HepG2 (cell line): ENCODE data around the gene INKA1. TPM values are rescaled to one million over a fixed set of nuclear protein-coding genes. Genes with fewer than 3 reads are reported as not detected.
A peak's percentile ranks its signal among the peaks of the same experiment; 100 is the strongest.

Experiments
- AKAP8 ChIP-seq: sonication (generic); formaldehyde crosslinking; IDR thresholded peaks from 2 replicates; pipeline ENCODE4 v1.5.1; 2020; ENCODE audit warnings: mild to moderate bottlenecking, missing genetic modification reagents
- ELK4 ChIP-seq: sonication (generic); formaldehyde crosslinking; IDR thresholded peaks from 2 replicates; pipeline ENCODE4 v1.9.0; 2021; ENCODE audit warnings: missing genetic modification reagents, borderline replicate concordance
- HOXA3 ChIP-seq: sonication (generic); formaldehyde crosslinking; IDR thresholded peaks from 2 replicates; pipeline ENCODE4 v1.5.0; 2020; ENCODE audit warnings: missing genetic modification reagents
- POLR2A ChIP-seq, 2 experiments: IDR thresholded peaks; 2 replicates each; pipeline ENCODE4 v1.6.1; 2011; ENCODE audit warnings: low read depth in 2 of 2, low read length in 2 of 2, mild to moderate bottlenecking in 1 of 2, moderate library complexity in 1 of 2; ENCODE audit not compliant: insufficient read depth in 1 of 2
- SOX13 ChIP-seq, 3 experiments: fragments of 450-650 bp in 1 of 3; sonication (generic) in 1 of 3; formaldehyde crosslinking in 1 of 3; IDR thresholded peaks in 2 of 3; conservative IDR thresholded peaks in 1 of 3; 2 replicates each; pipeline versions ENCODE4 v1.5.0 to v1.6.1; 2016 to 2020; ENCODE audit warnings: antibody characterized with exemption in 1 of 3, mild to moderate bottlenecking in 1 of 3, missing compliant biosample characterization in 1 of 3, missing genetic modification reagents in 1 of 3, moderate library complexity in 1 of 3
- SYNCRIP ChIP-seq: fragments of 200-400 bp; formaldehyde crosslinking; IDR thresholded peaks from 2 replicates; pipeline ENCODE4 v1.6.1; 2018; ENCODE audit warnings: mild to moderate bottlenecking, low read depth, low read length; ENCODE audit not compliant: insufficient read depth
- TGIF2 ChIP-seq: IDR thresholded peaks from 2 replicates; pipeline ENCODE4 v1.6.1; 2016; ENCODE audit warnings: control low read depth, missing compliant biosample characterization
- THAP8 ChIP-seq: sonication (generic); formaldehyde crosslinking; IDR thresholded peaks from 2 replicates; pipeline ENCODE4 v1.5.1; 2020; ENCODE audit warnings: missing genetic modification reagents, mild to moderate bottlenecking, borderline replicate concordance
- TIGD3 ChIP-seq: sonication (generic); formaldehyde crosslinking; IDR thresholded peaks from 2 replicates; pipeline ENCODE4 v1.5.1; 2020; ENCODE audit warnings: mild to moderate bottlenecking, missing genetic modification reagents, borderline replicate concordance
- ZFP41 ChIP-seq: sonication (generic); formaldehyde crosslinking; IDR thresholded peaks from 2 replicates; pipeline ENCODE4 v1.4.0; 2020; ENCODE audit warnings: mild to moderate bottlenecking, missing genetic modification reagents, borderline replicate concordance
- ZFP91 ChIP-seq: sonication (generic); formaldehyde crosslinking; IDR thresholded peaks from 2 replicates; pipeline ENCODE4 v1.9.0; 2022; ENCODE audit warnings: missing genetic modification reagents, mild to moderate bottlenecking, borderline replicate concordance
- ZNF143 ChIP-seq: sonication (generic); formaldehyde crosslinking; IDR thresholded peaks from 2 replicates; pipeline ENCODE4 v1.4.0; 2020; ENCODE audit warnings: missing genetic modification reagents
- ZNF18 ChIP-seq: sonication (generic); formaldehyde crosslinking; IDR thresholded peaks from 2 replicates; pipeline ENCODE4 v1.8.0; 2022; ENCODE audit warnings: mild to moderate bottlenecking, missing genetic modification reagents; ENCODE audit not compliant: insufficient replicate concordance
- ZNF281 ChIP-seq: sonication (generic); formaldehyde crosslinking; IDR thresholded peaks from 2 replicates; pipeline ENCODE4 v1.4.0; 2020; ENCODE audit warnings: missing genetic modification reagents, borderline replicate concordance
- ZNF484 ChIP-seq: sonication (generic); formaldehyde crosslinking; IDR thresholded peaks from 2 replicates; pipeline ENCODE4 v1.5.1; 2020; ENCODE audit warnings: mild to moderate bottlenecking, low read depth, missing genetic modification reagents, borderline replicate concordance
- ZNF543 ChIP-seq: sonication (generic); formaldehyde crosslinking; IDR thresholded peaks from 2 replicates; pipeline ENCODE4 v1.4.0; 2020; ENCODE audit warnings: mild to moderate bottlenecking, missing genetic modification reagents
- ZNF547 ChIP-seq: sonication (generic); formaldehyde crosslinking; IDR thresholded peaks from 2 replicates; pipeline ENCODE4 v1.5.1; 2020; ENCODE audit warnings: mild to moderate bottlenecking, missing genetic modification reagents
- ZNF570 ChIP-seq: sonication (generic); formaldehyde crosslinking; IDR thresholded peaks from 2 replicates; pipeline ENCODE4 v1.4.0; 2020; ENCODE audit warnings: mild to moderate bottlenecking, missing genetic modification reagents, borderline replicate concordance
- polyA plus RNA-seq, 8 experiments: library from polyadenylated mRNA; depleted of rRNA in 3 of 8; stranded (reverse) in 7 of 8; unstranded in 1 of 8; fragments of >200 nt; fragmentation: Illumina TruSeq in 4 of 8; extraction: Trizol in 4 of 8; gene quantifications; 2 replicates each; pipeline versions ENCODE4 v1.2.1 to v1.2.3, GENCODE V29; 2011 to 2016; ENCODE audit warnings: low read depth in 4 of 8, missing spikeins in 1 of 8, mixed read lengths in 1 of 8; ENCODE audit not compliant: insufficient read depth in 1 of 8
- total RNA-seq, 5 experiments: library from RNA; depleted of rRNA; stranded (reverse); fragments of >200 nt; fragmentation: Illumina TruSeq; extraction: Trizol; gene quantifications; 2 replicates each; pipeline ENCODE4 v1.2.3, GENCODE V29; 2016; ENCODE audit warnings: low read depth in 1 of 5

The INKA1 gene
- total and polyA plus RNA-seq, 2 of the 13 experiments (the other 11 are each of a cell fraction or from before 2014, with no cell fraction given): 0.22 to 0.41 TPM

GRCh38 chr3:49786357-49787181 lies 16.5 kb upstream of the INKA1 start, which contains the start of gene IP6K1 (continued):
- TF ChIP-seq ZNF281 (CRISPR knock-in tag): no peak
- 0 out of 2 replicates have a peak, but pooled peaks have one; percentile 28 for TF ChIP-seq AKAP8 (CRISPR knock-in tag)
- peak; percentile 62 for TF ChIP-seq ZFP91 (CRISPR knock-in tag)
- peak; percentile 95 for TF ChIP-seq HOXA3 (CRISPR knock-in tag)
- no peak for TF ChIP-seq ZNF570 (CRISPR knock-in tag)
- peak; percentile 19 for TF ChIP-seq ZNF18 (CRISPR knock-in tag)
- no peak for TF ChIP-seq ZFP41 (CRISPR knock-in tag)
- no peak for TF ChIP-seq TIGD3 (CRISPR knock-in tag)
- TF ChIP-seq ZNF543: no peak
- no peak for TF ChIP-seq ZNF547 (CRISPR knock-in tag)
- TF ChIP-seq TGIF2 (CRISPR knock-in tag): 0 out of 2 replicates have a peak, but pooled peaks have one; percentile 32
- 0 out of 2 replicates have a peak, but pooled peaks have one; percentile 57 for TF ChIP-seq ZNF484 (CRISPR knock-in tag)
- no peak for TF ChIP-seq ELK4
- TF ChIP-seq THAP8 (CRISPR knock-in tag): no peak
- peak; percentile 68 to 94 for TF ChIP-seq POLR2A (IDR thresholded peaks at IDR 0.05; ENCODE audit: insufficient read depth in 1 of 2, low read depth in 2 of 2, low read length in 2 of 2)
- TF ChIP-seq SYNCRIP: no peak
- no peak for TF ChIP-seq ZNF143 (CRISPR knock-in tag)
- no peak for TF ChIP-seq SOX13 (IDR thresholded peaks at IDR 0.05)
- peak in 1 of 2 experiments; percentile 17; a peak in 2 of 4 replicates for TF ChIP-seq SOX13 (CRISPR knock-in tag; conservative IDR thresholded peaks at IDR 0.05 in 1 of 2, IDR thresholded peaks at IDR 0.05 in 1 of 2)
